Right renal cortex interstitium (tissue), 3 donors: ENCODE data around the gene PINLYP. TPM values are rescaled to one million over a fixed set of nuclear protein-coding genes. Genes with fewer than 3 reads are reported as not detected.
"Not testable (repeated sequence)": the region's sequence is repeated elsewhere in the genome, so short reads cannot be mapped to it uniquely, and the experiment has no call there.

ENCODE experiments used
- DNase-seq, 3 donors: peaks; one replicate each; pipeline ENCODE4 v3.0.0-alpha.2; 2013; ENCODE audit warnings: low read depth in 3 of 3, low spot score in 2 of 3
- polyA plus RNA-seq, 3 donors: library from polyadenylated mRNA; unstranded; fragments of 120-200 nt; gene quantifications; one replicate each; pipeline ENCODE4 v1.2.1, GENCODE V29; 2013; ENCODE audit not compliant: insufficient read length in 3 of 3

The PINLYP gene
- polyA plus RNA-seq, 3 donors, result 17.8 to 19.2 (median 17.9) TPM

- no peak for DNase-seq
These were observed 23.0 kb downstream of the PINLYP start for GRCh38 chr19:43598445-43599240.

GRCh38 chr19:43599635-43600295, 24.2 kb downstream of the PINLYP start:
- DNase-seq, result no peak

GRCh38 chr19:43600326-43600725, 24.7 kb downstream of the PINLYP start:
- not testable (repeated sequence) for DNase-seq

GRCh38 chr19:43605875-43606568, 30.4 kb downstream of the PINLYP start:
- DNase-seq, result no peak

- no peak for DNase-seq
These were observed 31.1 kb downstream of the PINLYP start for GRCh38 chr19:43606569-43607229.

- no peak for DNase-seq
These were observed 31.9 kb downstream of the PINLYP start for GRCh38 chr19:43607238-43608205.

- no peak for DNase-seq
These were observed 34.3 kb downstream of the PINLYP start for GRCh38 chr19:43609872-43610271.

GRCh38 chr19:43610493-43610892, 34.9 kb downstream of the PINLYP start:
- DNase-seq, result no peak

- no peak for DNase-seq
These were observed 36.2 kb downstream of the PINLYP start, which contains the start of gene SRRM5 for GRCh38 chr19:43611788-43612187. Gene SRRM5 (plus strand): TSS chr19:43612088. CDS start chr19:43612122, 34 bp downstream.

GRCh38 chr19:43612374-43612773, 36.8 kb downstream of the PINLYP start:
- DNase-seq, result no peak

GRCh38 chr19:43616306-43616705, 40.7 kb downstream of the PINLYP start:
- no peak for DNase-seq

GRCh38 chr19:43616954-43617353, 41.4 kb downstream of the PINLYP start:
- no peak for DNase-seq

- no peak for DNase-seq
These were observed 43.3 kb downstream of the PINLYP start for GRCh38 chr19:43618921-43619261.

- DNase-seq, result peak in 1 of 3 donors; percentile 83
These were observed 43.9 kb downstream of the PINLYP start, which contains the start of gene ZNF428 for GRCh38 chr19:43619262-43620060. Gene ZNF428 (minus strand): TSS chr19:43619629. CDS start chr19:43614304, 5,325 bp downstream.

GRCh38 chr19:43620061-43621001, 44.7 kb downstream of the PINLYP start:
- no peak for DNase-seq

GRCh38 chr19:43622070-43622469, 46.5 kb downstream of the PINLYP start:
- no peak for DNase-seq

- DNase-seq, result no peak
These were observed 47.4 kb downstream of the PINLYP start for GRCh38 chr19:43622956-43623355.
